Measurements from ENCODE around the gene DLG2. TPM values are rescaled to one million over a fixed set of nuclear protein-coding genes. Genes with fewer than 3 reads are reported as not detected.

Gene DLG2
- total and polyA plus RNA-seq, 9 of the 15 experiments (the other 6 are each of a cell fraction or from before 2014, with no cell fraction given), result 0.52 to 1.6 (median 0.95) TPM

- ChIA-PET CTCF (ENCODE audit: low intra/inter-chr PET ratio) (no interaction called here), POLR2A (no interaction called here)
- 0% methylated on average over 1 of the region's 1 CpG for WGBS (ENCODE audit: insufficient coverage, low coverage, missing lambda C conversion rate)
- Histone ChIP-seq H2AFZ (ENCODE audit: low read depth, low read length) (no peak overlapping the region), H4K20me1 (replicated peaks; ENCODE audit: control insufficient read depth, insufficient read depth, low read length) (no peaks in the 10 kb centered on the region), H3K9me3 (replicated peaks; ENCODE audit: control insufficient read depth, insufficient read depth, low read depth, low read length) (no peaks in the 10 kb centered on the region), H3K27me3 (ENCODE audit: control insufficient read depth in 2 of 2, insufficient read depth in 2 of 2, low read length in 2 of 2) (no peaks in the 10 kb centered on the region), H3K4me2 (ENCODE audit: insufficient read depth, low read length) (no peak overlapping the region), H3K36me3 (ENCODE audit: control insufficient read depth, insufficient read depth, low read length) (no peaks in the 10 kb centered on the region), H3K9ac (ENCODE audit: insufficient read depth in 1 of 2, low read depth in 2 of 2, low read length in 2 of 2) (no peak overlapping the region), H3K27ac (ENCODE audit: extremely low read depth, low read depth, low read length) (no peak overlapping the region), H3K4me3 (no peak overlapping the region), H3K4me1 (replicated peaks in 1 of 2; ENCODE audit: control insufficient read depth in 2 of 2, insufficient read depth in 2 of 2, low read length in 2 of 2) (no peaks in the 10 kb centered on the region), H3K9me1 (ENCODE audit: control insufficient read depth, insufficient read depth, low read length) (no peaks in the 10 kb centered on the region), H3K79me2 (ENCODE audit: control insufficient read depth, insufficient read depth, low read length) (no peaks in the 10 kb centered on the region)
- in situ Hi-C loops (cut with MboI) (no loop called here), intact Hi-C loops (cut with micrococcal nuclease) (no loop called here)
- BruUV-seq (replicated peaks), result no TSS peak
- ATAC-seq (no peak), DNase-seq (ENCODE audit: extremely low read depth in 1 of 4, low spot score in 3 of 4) (no peak), FAIRE-seq (no peak)
- no peak for TF ChIP-seq TEAD4 (IDR thresholded peaks at IDR 0.05; ENCODE audit: low read length)
- TF ChIP-seq TEAD4 (CRISPR knock-in tag; IDR thresholded peaks at IDR 0.05; ENCODE audit: borderline replicate concordance), result no peak
Observed at GRCh38 chr11:84240847-84241246, 1386.3 kb downstream of the DLG2 start.

DNA sequence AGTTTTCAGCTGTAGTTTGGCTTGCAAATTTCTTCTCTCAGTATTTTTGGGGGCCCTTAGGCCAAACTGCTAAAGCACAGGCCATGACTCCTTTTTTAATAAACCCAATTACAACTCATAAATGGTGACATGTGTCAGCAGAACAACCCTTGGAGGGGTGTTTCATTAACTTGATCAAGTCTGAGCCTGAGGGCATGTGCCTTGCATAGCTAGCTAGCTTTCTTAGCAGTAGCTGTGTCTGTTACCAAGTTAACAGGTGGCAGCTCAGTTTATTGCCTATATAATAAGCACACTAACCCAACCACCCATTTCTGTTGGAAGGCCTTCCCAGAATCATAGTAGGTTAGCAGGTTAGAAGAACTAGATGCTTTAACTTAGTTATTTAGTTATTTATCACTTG is 1390.7 kb downstream of the DLG2 start:
- no peak for ATAC-seq

More for the DNA sequence above, 1390.7 kb downstream of the DLG2 start:
- Histone ChIP-seq H3K9ac (ENCODE audit: insufficient read depth in 1 of 2, low read depth in 2 of 2, low read length in 2 of 2) (no peak overlapping the region), H3K79me2 (ENCODE audit: control insufficient read depth, insufficient read depth, low read length) (no peaks in the 10 kb centered on the region), H3K9me3 (replicated peaks; ENCODE audit: control insufficient read depth, insufficient read depth, low read depth, low read length) (no peaks in the 10 kb centered on the region), H4K20me1 (replicated peaks; ENCODE audit: control insufficient read depth, insufficient read depth, low read length) (no peaks in the 10 kb centered on the region), H3K4me1 (replicated peaks in 1 of 2; ENCODE audit: control insufficient read depth in 2 of 2, insufficient read depth in 2 of 2, low read length in 2 of 2) (no peaks in the 10 kb centered on the region), H3K27me3 (ENCODE audit: control insufficient read depth in 2 of 2, insufficient read depth in 2 of 2, low read length in 2 of 2) (no peaks in the 10 kb centered on the region), H3K36me3 (ENCODE audit: control insufficient read depth, insufficient read depth, low read length) (no peaks in the 10 kb centered on the region), H3K4me3 (no peak overlapping the region), H3K4me2 (ENCODE audit: insufficient read depth, low read length) (no peak overlapping the region), H3K9me1 (ENCODE audit: control insufficient read depth, insufficient read depth, low read length) (no peaks in the 10 kb centered on the region), H2AFZ (ENCODE audit: low read depth, low read length) (no peak overlapping the region), H3K27ac (ENCODE audit: extremely low read depth, low read depth, low read length) (no peak overlapping the region)
- ChIA-PET POLR2A (no interaction called here), CTCF (ENCODE audit: low intra/inter-chr PET ratio) (no interaction called here)
- intact Hi-C loops (cut with micrococcal nuclease) (no loop called here), in situ Hi-C loops (cut with MboI) (no loop called here)
- no peak for TF ChIP-seq GTF2E2 (tag; IDR thresholded peaks at IDR 0.05)
- DNase-seq (ENCODE audit: extremely low read depth in 1 of 4, low spot score in 3 of 4) (no peak), FAIRE-seq (no peak)
- no TSS peak for BruUV-seq (replicated peaks)

Measured in K562 (cell line).